Nephron (organoid): ENCODE data around the gene RINT1.

ENCODE experiments used
- H3K27ac Mint-ChIP-seq, 3 experiments: 2 replicates each; pipeline ENCODE4 v1.8.0; 2020; ENCODE audit warnings: mixed read lengths in 3 of 3, mild to moderate bottlenecking in 2 of 3, moderate library complexity in 1 of 3
- H3K27me3 Mint-ChIP-seq: 2 replicates; pipeline ENCODE4 v1.8.0; 2021; ENCODE audit warnings: low read depth, mild to moderate bottlenecking, moderate library complexity, mixed read lengths
- H3K36me3 Mint-ChIP-seq: 2 replicates; pipeline ENCODE4 v1.8.0; 2020; ENCODE audit warnings: low read depth, mixed read lengths
- H3K4me1 Mint-ChIP-seq: 2 replicates; pipeline ENCODE4 v1.8.0; 2020; ENCODE audit warnings: mixed read lengths
- H3K4me3 Mint-ChIP-seq, 3 experiments: 2 replicates each; pipeline ENCODE4 v1.8.0; 2020; ENCODE audit warnings: mild to moderate bottlenecking in 3 of 3, mixed read lengths in 3 of 3, moderate library complexity in 2 of 3
- H3K9me3 Mint-ChIP-seq: 2 replicates; pipeline ENCODE4 v1.8.0; 2020; ENCODE audit warnings: mixed read lengths
- CTCF ChIP-seq, 3 experiments: fragments of 200-600 bp; sonication (generic); IDR thresholded peaks; one replicate each; pipeline ENCODE4 v1.5.0; 2021; ENCODE audit warnings: antibody characterized with exemption in 3 of 3; ENCODE audit not compliant: unreplicated experiment in 3 of 3

RINT1 gene

DNA sequence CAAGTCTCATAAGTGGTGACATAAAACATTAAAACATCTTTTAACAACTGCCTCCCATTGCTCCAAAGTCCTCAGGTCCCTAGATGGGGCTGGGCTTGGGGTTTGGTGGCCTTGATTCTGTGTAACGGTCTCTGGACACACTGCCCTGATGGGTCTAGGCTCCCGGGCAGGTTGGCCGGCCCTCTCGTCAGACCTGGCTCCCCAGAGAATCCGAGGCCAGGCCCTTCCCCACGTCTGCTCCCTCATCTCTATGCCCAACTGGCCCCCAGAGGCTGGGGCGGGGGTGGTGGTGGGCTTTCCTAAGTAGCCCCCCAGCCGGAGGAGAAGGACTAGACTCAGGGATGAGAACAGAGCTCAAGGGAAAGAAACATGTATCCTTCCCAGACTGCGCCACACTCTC is 80.8 kb downstream of the RINT1 start:
- Mint-ChIP-seq H3K4me1 (no peaks in the 10 kb centered on the region), H3K36me3 (peaks cover 17% of the 10 kb centered on the region), H3K27me3 (no peaks in the 10 kb centered on the region), H3K4me3 (no peak overlapping the region), H3K9me3 (no peaks in the 10 kb centered on the region), H3K27ac (no peak overlapping the region)
- no peak for TF ChIP-seq CTCF (IDR thresholded peaks at IDR 0.05; ENCODE audit: unreplicated experiment in 3 of 3)

GRCh38 chr7:105613611-105614330 is 81.8 kb downstream of the RINT1 start:
- Mint-ChIP-seq H3K4me1 (no peaks in the 10 kb centered on the region), H3K27me3 (no peaks in the 10 kb centered on the region), H3K4me3 (no peak overlapping the region), H3K27ac (no peak overlapping the region), H3K36me3 (peaks cover 26% of the 10 kb centered on the region), H3K9me3 (no peaks in the 10 kb centered on the region)
- no peak for TF ChIP-seq CTCF (IDR thresholded peaks at IDR 0.05; ENCODE audit: unreplicated experiment in 3 of 3)

- Mint-ChIP-seq H3K9me3 (no peaks in the 10 kb centered on the region), H3K4me3 (no peak overlapping the region), H3K27ac (no peak overlapping the region), H3K27me3 (no peaks in the 10 kb centered on the region), H3K4me1 (no peaks in the 10 kb centered on the region), H3K36me3 (peaks cover 27% of the 10 kb centered on the region)
- TF ChIP-seq CTCF (IDR thresholded peaks at IDR 0.05; ENCODE audit: unreplicated experiment in 3 of 3): no peak
Measured at GRCh38 chr7:105614341-105614840, 82.4 kb downstream of the RINT1 start.
